Trophoblast cell (in vitro differentiated cells and primary cell): ENCODE measurements around the gene NDUFAF2.
"Not testable (repeated sequence)": the region's sequence is repeated elsewhere in the genome, so short reads cannot be mapped to it uniquely, and the experiment has no call there.

Experiments
- DNase-seq, 2 donors: peaks; one replicate each; pipeline ENCODE4 v3.0.0-alpha.2; 2016
- H2AFZ ChIP-seq: 2 replicates; pipeline ENCODE4 v1.6.1; 2013; ENCODE audit warnings: low read length, moderate library complexity, mild to moderate bottlenecking; ENCODE audit not compliant: insufficient read depth, poor library complexity
- H2AK5ac ChIP-seq: 2 replicates; pipeline ENCODE4 v1.6.1; 2013; ENCODE audit warnings: mild to moderate bottlenecking, low read length
- H2BK120ac ChIP-seq: 2 replicates; pipeline ENCODE4 v1.6.1; 2013; ENCODE audit warnings: low read length, mild to moderate bottlenecking, moderate library complexity; ENCODE audit not compliant: insufficient read depth, poor library complexity
- H2BK12ac ChIP-seq: 2 replicates; pipeline ENCODE4 v1.6.1; 2013; ENCODE audit warnings: mild to moderate bottlenecking, low read length, moderate library complexity
- H2BK5ac ChIP-seq: 2 replicates; pipeline ENCODE4 v1.6.1; 2013; ENCODE audit warnings: low read length, low read depth, moderate library complexity, mild to moderate bottlenecking; ENCODE audit not compliant: poor library complexity
- H3K14ac ChIP-seq: 2 replicates; pipeline ENCODE4 v1.6.1; 2013; ENCODE audit warnings: mild to moderate bottlenecking, low read length
- H3K18ac ChIP-seq: 2 replicates; pipeline ENCODE4 v1.6.1; 2013; ENCODE audit warnings: mild to moderate bottlenecking, low read length
- H3K23ac ChIP-seq: 2 replicates; pipeline ENCODE4 v1.6.1; 2013; ENCODE audit warnings: low read length
- H3K27ac ChIP-seq: 2 replicates; pipeline ENCODE4 v1.5.1; 2013; ENCODE audit warnings: low read depth, mild to moderate bottlenecking, inconsistent platforms, low read length, moderate library complexity
- H3K27me3 ChIP-seq: 2 replicates; pipeline ENCODE4 v1.6.1; 2013; ENCODE audit warnings: inconsistent platforms, mild to moderate bottlenecking, low read length, moderate library complexity; ENCODE audit not compliant: insufficient read depth
- H3K36me3 ChIP-seq, 2 experiments: 1 replicate in 1 of 2; 2 replicates in 1 of 2; pipeline ENCODE4 v1.6.1; 2013; ENCODE audit warnings: low read length in 2 of 2, mild to moderate bottlenecking in 2 of 2, moderate library complexity in 1 of 2; ENCODE audit not compliant: insufficient read depth in 2 of 2, control insufficient read depth in 1 of 2
- H3K4ac ChIP-seq: 2 replicates; pipeline ENCODE4 v1.6.1; 2013; ENCODE audit warnings: low read depth, mild to moderate bottlenecking, low read length, moderate library complexity
- H3K4me1 ChIP-seq, 2 experiments: 1 replicate in 1 of 2; 2 replicates in 1 of 2; pipeline ENCODE4 v1.6.1; 2013; ENCODE audit warnings: low read length in 2 of 2, mild to moderate bottlenecking in 2 of 2, moderate library complexity in 1 of 2; ENCODE audit not compliant: insufficient read depth in 2 of 2, control insufficient read depth in 1 of 2
- H3K4me2 ChIP-seq: 2 replicates; pipeline ENCODE4 v1.6.1; 2013; ENCODE audit warnings: inconsistent platforms, mild to moderate bottlenecking, low read length, moderate library complexity
- H3K4me3 ChIP-seq: 2 replicates; pipeline ENCODE4 v1.5.1; 2013; ENCODE audit warnings: mild to moderate bottlenecking, low read depth, low read length, inconsistent platforms
- H3K79me1 ChIP-seq: one replicate; pipeline ENCODE4 v1.6.1; 2013; ENCODE audit warnings: low read length
- H3K79me2 ChIP-seq: 2 replicates; pipeline ENCODE4 v1.6.1; 2013; ENCODE audit warnings: low read length, mild to moderate bottlenecking; ENCODE audit not compliant: control insufficient read depth, insufficient read depth, poor library complexity
- H3K9ac ChIP-seq: 2 replicates; pipeline ENCODE4 v1.6.1; 2013; ENCODE audit warnings: mild to moderate bottlenecking, low read length
- H3K9me3 ChIP-seq: 2 replicates; pipeline ENCODE4 v1.6.1; 2013; ENCODE audit warnings: low read depth, mild to moderate bottlenecking, control low read depth, inconsistent platforms, low read length; ENCODE audit not compliant: insufficient read depth
- H4K12ac ChIP-seq: 2 replicates; pipeline ENCODE4 v1.6.1; 2013; ENCODE audit warnings: low read depth, mild to moderate bottlenecking, low read length, moderate library complexity
- H4K8ac ChIP-seq: 2 replicates; pipeline ENCODE4 v1.6.1; 2013; ENCODE audit warnings: low read depth, mild to moderate bottlenecking, low read length, moderate library complexity
- H4K91ac ChIP-seq: one replicate; pipeline ENCODE4 v1.6.1; 2013; ENCODE audit warnings: low read depth, mild to moderate bottlenecking, low read length, moderate library complexity
- WGBS: extraction: QIAGEN DNeasy Blood & Tissue Kit; methylation state at CpG from one replicate; pipeline ENCODE4 v1.1.7; 2013; ENCODE audit warnings: missing lambda C conversion rate; ENCODE audit not compliant: insufficient read length, insufficient coverage; ENCODE audit errors: extremely low coverage; 5-methylcytosine and 5-hydroxymethylcytosine counted together

The NDUFAF2 gene

DNA sequence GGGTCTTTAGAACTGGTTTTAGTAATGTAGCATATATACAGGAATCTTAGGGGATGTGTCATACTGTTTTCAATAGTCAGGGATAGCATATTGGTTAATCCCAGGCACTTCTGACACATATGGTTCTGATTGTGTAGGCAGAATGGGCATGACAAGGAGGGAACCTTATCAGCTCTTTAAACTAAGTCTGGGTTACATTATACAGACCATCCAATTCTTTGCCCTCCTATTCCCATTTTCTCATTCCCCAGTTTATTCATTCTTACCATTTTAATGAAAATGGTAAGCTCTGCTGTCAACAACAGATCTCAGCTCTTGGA is 85.1 kb downstream of the NDUFAF2 start:
- Histone ChIP-seq H3K4me3 (no peak overlapping the region), H4K12ac (no peak overlapping the region), H3K18ac (no peak overlapping the region), H3K23ac (no peak overlapping the region), H3K27ac (no peak overlapping the region), H4K8ac (no peak overlapping the region), H3K4me2 (no peak overlapping the region), H3K4ac (no peak overlapping the region), H3K4me1 (no peaks in the 10 kb centered on the region), H2AK5ac (no peak overlapping the region), H3K9ac (no peak overlapping the region), H3K9me3 (no peaks in the 10 kb centered on the region), H3K14ac (no peak overlapping the region), H2BK120ac (no peak overlapping the region), H3K79me2 (no peaks in the 10 kb centered on the region), H2BK12ac (no peak overlapping the region), H4K91ac (no peak overlapping the region), H2AFZ (no peak overlapping the region), H3K79me1 (no peaks in the 10 kb centered on the region), H3K27me3 (no peaks in the 10 kb centered on the region), H3K36me3 (no peaks in the 10 kb centered on the region), H2BK5ac (no peak overlapping the region)
- no peak for DNase-seq

DNA sequence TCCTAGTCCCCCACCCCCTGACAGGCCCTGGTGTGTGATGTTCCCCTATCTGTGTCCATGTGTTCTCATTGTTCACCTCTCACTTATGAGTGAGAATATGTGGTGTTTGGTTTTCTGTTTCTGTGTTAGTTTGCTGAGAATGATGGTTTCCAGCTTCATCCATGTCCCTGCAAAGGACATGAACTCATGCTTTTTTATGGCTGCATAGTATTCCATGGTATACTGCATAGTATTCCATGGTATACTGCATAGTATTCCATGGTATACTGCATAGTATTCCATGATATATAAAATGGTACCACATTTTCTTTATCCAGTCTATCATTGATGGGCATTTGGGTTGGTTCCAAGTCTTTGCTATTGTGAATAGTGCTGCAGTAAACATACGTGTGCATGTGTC is 86.3 kb downstream of the NDUFAF2 start:
- not testable (repeated sequence) for H3K9ac ChIP-seq, H3K27ac ChIP-seq, H3K23ac ChIP-seq, H4K91ac ChIP-seq, H3K79me1 ChIP-seq, H3K4ac ChIP-seq, H3K14ac ChIP-seq, H2BK12ac ChIP-seq, H4K8ac ChIP-seq, H3K4me3 ChIP-seq, H3K36me3 ChIP-seq, H3K79me2 ChIP-seq, H2AFZ ChIP-seq, H3K9me3 ChIP-seq, H3K4me2 ChIP-seq, DNase-seq, H4K12ac ChIP-seq, H2AK5ac ChIP-seq, H2BK5ac ChIP-seq, H3K18ac ChIP-seq, H3K27me3 ChIP-seq, H2BK120ac ChIP-seq, H3K4me1 ChIP-seq
- whole genome bisulfite sequencing: no CpG with 5 or more reads among the region's 1 CpG

DNA sequence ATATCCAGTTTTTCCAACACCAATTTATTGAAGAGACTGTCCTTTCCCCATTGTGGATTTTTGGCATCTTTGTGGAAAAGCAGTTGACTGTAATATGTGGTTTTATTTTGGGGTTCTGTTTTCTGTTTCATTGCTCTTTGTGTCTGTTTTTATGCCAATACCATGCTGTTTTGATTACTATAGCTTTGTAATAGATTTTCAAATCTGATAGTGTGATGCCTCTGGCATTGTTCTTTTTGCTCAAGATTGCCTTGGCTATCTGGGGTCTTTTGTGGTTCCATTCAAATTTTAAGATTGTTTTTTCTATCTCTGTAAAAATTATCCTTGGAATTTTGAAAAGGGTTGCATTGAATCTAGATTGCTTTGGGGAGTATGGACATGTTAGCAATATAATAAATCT is 99.5 kb downstream of the NDUFAF2 start:
- Histone ChIP-seq H3K9me3 (no peaks in the 10 kb centered on the region), H2BK120ac (no peak overlapping the region), H4K8ac (no peak overlapping the region), H3K27me3 (no peaks in the 10 kb centered on the region), H2AFZ (no peak overlapping the region), H2BK5ac (no peak overlapping the region), H4K91ac (no peak overlapping the region), H3K4me1 (no peaks in the 10 kb centered on the region), H3K23ac (no peak overlapping the region), H3K27ac (no peak overlapping the region), H3K4ac (no peak overlapping the region), H3K4me2 (no peak overlapping the region), H2AK5ac (no peak overlapping the region), H3K36me3 (no peaks in the 10 kb centered on the region), H3K79me2 (no peaks in the 10 kb centered on the region), H3K4me3 (no peak overlapping the region), H3K14ac (no peak overlapping the region), H3K9ac (no peak overlapping the region), H3K79me1 (no peaks in the 10 kb centered on the region), H3K18ac (no peak overlapping the region), H2BK12ac (no peak overlapping the region), H4K12ac (no peak overlapping the region)
- DNase-seq: no peak

DNA sequence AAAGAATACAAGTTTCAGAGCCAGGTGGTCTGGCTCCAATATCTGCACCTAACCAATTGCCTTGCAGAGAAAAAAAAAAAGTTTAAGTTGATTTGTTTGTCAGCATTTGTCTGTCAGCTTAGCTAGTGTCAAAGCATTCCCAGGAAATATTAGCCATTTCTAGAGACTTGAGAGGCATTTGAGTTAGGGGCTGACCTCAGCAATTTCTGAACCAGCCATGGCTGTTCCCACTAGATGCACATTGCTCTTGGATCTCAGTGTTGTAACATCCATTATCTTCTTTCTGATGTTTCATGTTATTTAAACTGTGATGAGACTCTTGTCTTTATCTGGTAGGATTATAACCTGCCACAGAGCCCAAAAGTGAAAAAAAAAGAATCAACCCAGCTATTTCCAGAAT is 102.3 kb downstream of the NDUFAF2 start:
- Histone ChIP-seq H3K4ac (no peak overlapping the region), H2BK120ac (no peak overlapping the region), H3K79me1 (no peaks in the 10 kb centered on the region), H2BK12ac (no peak overlapping the region), H3K23ac (no peak overlapping the region), H3K9me3 (no peaks in the 10 kb centered on the region), H3K18ac (no peak overlapping the region), H3K14ac (no peak overlapping the region), H3K4me1 (no peaks in the 10 kb centered on the region), H3K4me3 (no peak overlapping the region), H4K8ac (no peak overlapping the region), H3K4me2 (no peak overlapping the region), H4K12ac (no peak overlapping the region), H4K91ac (no peak overlapping the region), H3K36me3 (no peaks in the 10 kb centered on the region), H3K79me2 (no peaks in the 10 kb centered on the region), H3K9ac (no peak overlapping the region), H2AFZ (no peak overlapping the region), H2BK5ac (no peak overlapping the region), H3K27me3 (no peaks in the 10 kb centered on the region), H3K27ac (no peak overlapping the region), H2AK5ac (no peak overlapping the region)
- no peak for DNase-seq

DNA sequence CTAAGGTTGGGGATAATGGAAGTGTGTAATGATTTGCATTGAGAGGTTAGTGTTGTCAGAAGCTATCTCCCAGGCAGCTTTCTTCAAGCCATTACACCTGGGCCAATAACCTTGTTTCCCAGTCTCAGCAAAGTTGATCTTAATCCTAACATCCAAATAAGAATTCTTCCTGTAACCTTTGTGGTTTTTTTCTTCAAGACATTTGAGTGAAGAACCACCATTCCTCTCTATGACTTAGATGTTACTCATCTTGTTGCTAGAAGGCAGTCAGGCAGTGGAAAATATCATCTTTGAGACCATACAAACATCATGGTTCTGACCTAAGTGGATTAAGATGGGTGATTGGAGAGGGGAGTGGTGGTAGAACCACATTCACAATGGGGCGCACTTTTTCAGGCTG is 103.5 kb downstream of the NDUFAF2 start:
- H3K14ac ChIP-seq: no peak overlapping the region
- H3K18ac ChIP-seq: no peak overlapping the region
- no peak overlapping the region for H2BK12ac ChIP-seq
- H3K9me3 ChIP-seq: no peaks in the 10 kb centered on the region
- no peak overlapping the region for H3K9ac ChIP-seq
- no peak overlapping the region for H3K27ac ChIP-seq
- H2BK5ac ChIP-seq: no peak overlapping the region
- no peaks in the 10 kb centered on the region for H3K36me3 ChIP-seq
- H3K79me1 ChIP-seq: no peaks in the 10 kb centered on the region
- no peaks in the 10 kb centered on the region for H3K4me1 ChIP-seq
- no peaks in the 10 kb centered on the region for H3K27me3 ChIP-seq
- no peaks in the 10 kb centered on the region for H3K79me2 ChIP-seq
- no peak overlapping the region for H3K23ac ChIP-seq
- H3K4me3 ChIP-seq: no peak overlapping the region
- H3K4ac ChIP-seq: no peak overlapping the region
- H3K4me2 ChIP-seq: no peak overlapping the region
- no peak overlapping the region for H4K91ac ChIP-seq
- H2BK120ac ChIP-seq: no peak overlapping the region
- no peak overlapping the region for H2AFZ ChIP-seq
- DNase-seq: no peak
- no peak overlapping the region for H4K8ac ChIP-seq
- H2AK5ac ChIP-seq: no peak overlapping the region
- no peak overlapping the region for H4K12ac ChIP-seq
- no CpG with 5 or more reads among the region's 1 CpG for WGBS
